Measurements from ENCODE around the gene TDRD3.

Gene TDRD3

GRCh38 chr13:60491531-60491930 lies 94.5 kb downstream of the TDRD3 start:
- H3K9me2 ChIP-seq (replicated peaks; ENCODE audit: control insufficient read depth, low read length) = no peaks in the 10 kb centered on the region
- peaks cover 14% of the 10 kb centered on the region for H3K36me3 ChIP-seq (ENCODE audit: control insufficient read depth, low read length)

GRCh38 chr13:60492187-60492586 lies 95.2 kb downstream of the TDRD3 start:
- TF ChIP-seq EZH2phosphoT487 (IDR thresholded peaks at IDR 0.05; ENCODE audit: borderline replicate concordance, low read length) (no peak), CTCF (IDR thresholded peaks at IDR 0.05; ENCODE audit: low read depth, low read length, poor library complexity, severe bottlenecking) (no peak)
- no peaks in the 10 kb centered on the region; the same call in 1 of the 2 replicates for H3K9me3 ChIP-seq (ENCODE audit: control insufficient read depth, insufficient read depth, low read length)
- H4K20me1 ChIP-seq (ENCODE audit: control insufficient read depth, insufficient read depth, low read depth, low read length) = no peaks in the 10 kb centered on the region
- H3K79me2 ChIP-seq (ENCODE audit: control insufficient read depth, low read length) = no peaks in the 10 kb centered on the region
- no peaks in the 10 kb centered on the region for H3F3A ChIP-seq (ENCODE audit: control insufficient read depth, insufficient read depth)
- H3K36me3 ChIP-seq (ENCODE audit: control insufficient read depth, low read length) = peaks cover 12% of the 10 kb centered on the region; the same call in 1 of the 2 replicates
- no peak overlapping the region for H3K4me3 ChIP-seq (ENCODE audit: low read length)
- H3K4me2 ChIP-seq (ENCODE audit: low read length) = no peak overlapping the region
- no peaks in the 10 kb centered on the region for H3K9me2 ChIP-seq (replicated peaks; ENCODE audit: control insufficient read depth, low read length)
- no peaks in the 10 kb centered on the region for H3K27me3 ChIP-seq (ENCODE audit: control insufficient read depth, low read length)
- no peaks in the 10 kb centered on the region for H3K4me1 ChIP-seq (ENCODE audit: control insufficient read depth, low read length)
- no peak overlapping the region for H3K27ac ChIP-seq (ENCODE audit: low read depth, low read length)

More at GRCh38 chr13:60491531-60491930, 94.5 kb downstream of the TDRD3 start:
- H3K9me3 ChIP-seq (ENCODE audit: control insufficient read depth, insufficient read depth, low read length) = no peaks in the 10 kb centered on the region; the same call in 1 of the 2 replicates
- no peaks in the 10 kb centered on the region for H3K4me1 ChIP-seq (ENCODE audit: control insufficient read depth, low read length)
- no peaks in the 10 kb centered on the region for H3K27me3 ChIP-seq (ENCODE audit: control insufficient read depth, low read length)
- no peaks in the 10 kb centered on the region for H4K20me1 ChIP-seq (ENCODE audit: control insufficient read depth, insufficient read depth, low read depth, low read length)
- H3F3A ChIP-seq (ENCODE audit: control insufficient read depth, insufficient read depth) = no peaks in the 10 kb centered on the region
- no peaks in the 10 kb centered on the region for H3K79me2 ChIP-seq (ENCODE audit: control insufficient read depth, low read length)
- no peak overlapping the region for H3K4me3 ChIP-seq (ENCODE audit: low read length)
- TF ChIP-seq EZH2phosphoT487 (IDR thresholded peaks at IDR 0.05; ENCODE audit: borderline replicate concordance, low read length) = no peak
- TF ChIP-seq CTCF (IDR thresholded peaks at IDR 0.05; ENCODE audit: low read depth, low read length, poor library complexity, severe bottlenecking) = no peak
- H3K27ac ChIP-seq (ENCODE audit: low read depth, low read length) = no peak overlapping the region
- H3K4me2 ChIP-seq (ENCODE audit: low read length) = no peak overlapping the region

- Histone ChIP-seq H3K79me2 (ENCODE audit: control insufficient read depth, low read length) (no peaks in the 10 kb centered on the region), H3K36me3 (ENCODE audit: control insufficient read depth, low read length) (peaks cover 3% of the 10 kb centered on the region; the same call in 1 of the 2 replicates), H3K27me3 (ENCODE audit: control insufficient read depth, low read length) (no peaks in the 10 kb centered on the region), H3K9me2 (replicated peaks; ENCODE audit: control insufficient read depth, low read length) (no peaks in the 10 kb centered on the region), H3F3A (ENCODE audit: control insufficient read depth, insufficient read depth) (no peaks in the 10 kb centered on the region), H3K4me2 (ENCODE audit: low read length) (no peak overlapping the region), H3K4me1 (ENCODE audit: control insufficient read depth, low read length) (no peaks in the 10 kb centered on the region), H4K20me1 (ENCODE audit: control insufficient read depth, insufficient read depth, low read depth, low read length) (no peaks in the 10 kb centered on the region), H3K9me3 (ENCODE audit: control insufficient read depth, insufficient read depth, low read length) (no peaks in the 10 kb centered on the region; the same call in 1 of the 2 replicates), H3K4me3 (ENCODE audit: low read length) (no peak overlapping the region), H3K27ac (ENCODE audit: low read depth, low read length) (no peak overlapping the region)
- no peak for TF ChIP-seq EZH2phosphoT487 (IDR thresholded peaks at IDR 0.05; ENCODE audit: borderline replicate concordance, low read length)
- TF ChIP-seq CTCF (IDR thresholded peaks at IDR 0.05; ENCODE audit: low read depth, low read length, poor library complexity, severe bottlenecking) = no peak
Measured at GRCh38 chr13:60494296-60494695, 97.3 kb downstream of the TDRD3 start.
